GM19372 (cell line): Measurements from ENCODE around the gene CIAO2B.

ENCODE experiments used
- ATAC-seq: cut with Tn5 transposase; IDR thresholded peaks from one replicate; pipeline ENCODE4 v1.9.1; 2021; ENCODE audit warnings: mild to moderate bottlenecking, low read depth, moderate library complexity; ENCODE audit not compliant: unreplicated experiment

Gene CIAO2B

GRCh38 chr16:66894055-66894454 is 40.1 kb downstream of the CIAO2B start:
- ATAC-seq: no peak

GRCh38 chr16:66891797-66892196 is 42.4 kb downstream of the CIAO2B start:
- no peak for ATAC-seq

GRCh38 chr16:66891360-66891759 is 42.8 kb downstream of the CIAO2B start:
- ATAC-seq: no peak

GRCh38 chr16:66890799-66891198 is 43.4 kb downstream of the CIAO2B start:
- ATAC-seq: no peak

- no peak for ATAC-seq
Observed at GRCh38 chr16:66889622-66890021, 44.6 kb downstream of the CIAO2B start.

- ATAC-seq: no peak
Observed at GRCh38 chr16:66888647-66889615, 45.3 kb downstream of the CIAO2B start.

- ATAC-seq: no peak
Observed at GRCh38 chr16:66886914-66887313, 47.3 kb downstream of the CIAO2B start.

- no peak for ATAC-seq
Observed at GRCh38 chr16:66886321-66886720, 47.9 kb downstream of the CIAO2B start.

- no peak for ATAC-seq
Observed at GRCh38 chr16:66885491-66885890, 48.7 kb downstream of the CIAO2B start.

- ATAC-seq: no peak
Observed at GRCh38 chr16:66882702-66883101, 51.5 kb downstream of the CIAO2B start.
